Thyroid gland (tissue), 4 donors: ENCODE data around the gene FMN1. TPM values are rescaled to one million over a fixed set of nuclear protein-coding genes. Genes with fewer than 3 reads are reported as not detected.

Experiments
- DNase-seq, 2 donors: peaks; one replicate each; pipeline ENCODE4 v3.0.0-alpha.2; 2019
- H3K27ac ChIP-seq, 3 donors: fragments of 200-600 bp; sonication (generic); 1 replicate in 2 of 3; 2 replicates in 1 of 3; pipeline ENCODE4 v1.5.1; 2016 to 2019; ENCODE audit warnings: mild to moderate bottlenecking in 1 of 3, moderate library complexity in 1 of 3
- H3K27me3 ChIP-seq: fragments of 200-600 bp; sonication (generic); one replicate; pipeline ENCODE4 v1.5.1; 2019
- H3K36me3 ChIP-seq, 2 donors: fragments of 200-600 bp; sonication (generic); one replicate each; pipeline ENCODE4 v1.5.1; 2016 to 2019
- H3K4me1 ChIP-seq, 2 donors: fragments of 200-600 bp; sonication (generic); one replicate each; pipeline ENCODE4 v1.5.1; 2017 to 2019
- H3K4me3 ChIP-seq, 3 donors: fragments of 200-600 bp; sonication (generic); replicated peaks in 1 of 3; 1 replicate in 2 of 3; 2 replicates in 1 of 3; pipeline ENCODE4 v1.5.1; 2016; ENCODE audit warnings: mild to moderate bottlenecking in 1 of 3
- H3K9me3 ChIP-seq: fragments of 200-600 bp; sonication (generic); one replicate; pipeline ENCODE4 v1.5.1; 2017
- CTCF ChIP-seq, 6 experiments: fragments of 200-600 bp in 3 of 6; fragments of 450-650 bp in 3 of 6; sonication (generic) in 3 of 6; IDR thresholded peaks; one replicate each; pipeline ENCODE4 v1.5.1; 2016 to 2019; ENCODE audit warnings: antibody characterized with exemption in 6 of 6, mild to moderate bottlenecking in 2 of 6, inconsistent platforms in 1 of 6, moderate library complexity in 1 of 6
- POLR2A ChIP-seq, 2 donors: fragments of 450-650 bp; IDR thresholded peaks; one replicate each; pipeline ENCODE4 v1.6.1; 2017; ENCODE audit warnings: antibody characterized with exemption in 2 of 2, mild to moderate bottlenecking in 2 of 2, moderate library complexity in 1 of 2
- WGBS, 2 donors: methylation state at CpG; one replicate each; pipeline ENCODE4 v1.1.5; 2017; 5-methylcytosine and 5-hydroxymethylcytosine counted together
- intact Hi-C: fragments of 100-400 bp; cut with DNase I; formaldehyde crosslinking; loops from one replicate; pipeline ENCODE4 v1.15.1; 2023
- total RNA-seq, 4 donors: library from RNA; depleted of rRNA; stranded (reverse); fragments of >200 nt; gene quantifications; one replicate each; pipeline ENCODE4 v1.2.3, GENCODE V29; 2016

Gene FMN1
- total RNA-seq, 4 donors from 2014 or later: 13.8 to 28.3 (median 22.5) TPM

- intact Hi-C loops: no loop called here
- 76 to 83% methylated on average over 5 of the region's 5 CpGs for WGBS, 2 donors
- no peak for DNase-seq
- no peaks in the 10 kb centered on the region for H3K27me3 ChIP-seq
- H3K27ac ChIP-seq: no peak overlapping the region
- no peaks in the 10 kb centered on the region for H3K36me3 ChIP-seq
- TF ChIP-seq CTCF (IDR thresholded peaks at IDR 0.05) (no peak), POLR2A (IDR thresholded peaks at IDR 0.05) (no peak)
- H3K9me3 ChIP-seq: no peaks in the 10 kb centered on the region
- H3K4me3 ChIP-seq: no peak overlapping the region
- H3K4me1 ChIP-seq: no peaks in the 10 kb centered on the region
Measured at GRCh38 chr15:32826685-32827084, 367.8 kb downstream of the FMN1 start.

GRCh38 chr15:32825219-32825618 is 369.3 kb downstream of the FMN1 start:
- intact Hi-C loops: no loop called here
- H3K9me3 ChIP-seq: no peaks in the 10 kb centered on the region
- no peak for TF ChIP-seq CTCF (IDR thresholded peaks at IDR 0.05)
- no peak overlapping the region for H3K4me3 ChIP-seq
- no peak overlapping the region for H3K27ac ChIP-seq
- WGBS, 2 donors: 91 to 93% methylated on average over 4 of the region's 4 CpGs
- H3K4me1 ChIP-seq: no peaks in the 10 kb centered on the region
- no peaks in the 10 kb centered on the region for H3K36me3 ChIP-seq
- no peak for DNase-seq
- H3K27me3 ChIP-seq: no peaks in the 10 kb centered on the region

GRCh38 chr15:32824777-32825176 is 369.7 kb downstream of the FMN1 start:
- H3K4me1 ChIP-seq: no peaks in the 10 kb centered on the region
- DNase-seq: no peak
- no peak overlapping the region for H3K4me3 ChIP-seq
- 69 to 86% methylated on average over 5 of the region's 5 CpGs for WGBS, 2 donors
- H3K27me3 ChIP-seq: no peaks in the 10 kb centered on the region
- TF ChIP-seq POLR2A (IDR thresholded peaks at IDR 0.05): no peak
- no peak for TF ChIP-seq CTCF (IDR thresholded peaks at IDR 0.05)
- H3K9me3 ChIP-seq: no peaks in the 10 kb centered on the region
- H3K36me3 ChIP-seq: no peaks in the 10 kb centered on the region
- intact Hi-C loops: no loop called here
- no peak overlapping the region for H3K27ac ChIP-seq

GRCh38 chr15:32823750-32824149 is 370.8 kb downstream of the FMN1 start:
- TF ChIP-seq POLR2A (IDR thresholded peaks at IDR 0.05) (no peak), CTCF (IDR thresholded peaks at IDR 0.05) (no peak)
- no peaks in the 10 kb centered on the region for H3K36me3 ChIP-seq
- no peak for DNase-seq
- intact Hi-C loops: no loop called here
- no peak overlapping the region for H3K27ac ChIP-seq
- no peaks in the 10 kb centered on the region for H3K9me3 ChIP-seq
- no peaks in the 10 kb centered on the region for H3K27me3 ChIP-seq
- no peaks in the 10 kb centered on the region for H3K4me1 ChIP-seq
- H3K4me3 ChIP-seq: no peak overlapping the region
- WGBS, 2 donors: 92 to 93% methylated on average over 4 of the region's 4 CpGs

GRCh38 chr15:32822739-32823138 is 371.8 kb downstream of the FMN1 start:
- intact Hi-C loops: no loop called here
- H3K4me3 ChIP-seq: no peak overlapping the region
- H3K4me1 ChIP-seq: no peaks in the 10 kb centered on the region
- no peaks in the 10 kb centered on the region for H3K36me3 ChIP-seq
- no peaks in the 10 kb centered on the region for H3K27me3 ChIP-seq
- WGBS, 2 donors: 88 to 91% methylated on average over 3 of the region's 3 CpGs
- H3K9me3 ChIP-seq: no peaks in the 10 kb centered on the region
- no peak for DNase-seq
- TF ChIP-seq POLR2A (IDR thresholded peaks at IDR 0.05) (no peak), CTCF (IDR thresholded peaks at IDR 0.05) (no peak)
- H3K27ac ChIP-seq: no peak overlapping the region
